ENCODE results near the gene SLC6A17.
A peak's percentile ranks its signal among the peaks of the same experiment; 100 is the strongest.

SLC6A17 gene

GRCh38 chr1:110123224-110123623 lies 27.1 kb upstream of the SLC6A17 start:
- Mint-ChIP-seq H3K4me3 (no peak overlapping the region), H3K27ac (no peak overlapping the region), H3K9me3 (peaks cover 13% of the 10 kb centered on the region), H3K4me1 (peaks cover 5% of the 10 kb centered on the region), H3K36me3 (ENCODE audit: low read depth) (no peaks in the 10 kb centered on the region), H3K27me3 (peaks cover 13% of the 10 kb centered on the region)
- ATAC-seq (no peak), DNase-seq (no peak)

GRCh38 chr1:110125810-110126209 lies 24.5 kb upstream of the SLC6A17 start:
- Mint-ChIP-seq H3K9me3 (peaks cover 9% of the 10 kb centered on the region), H3K4me3 (no peak overlapping the region), H3K27ac (no peak overlapping the region), H3K4me1 (no peaks in the 10 kb centered on the region), H3K27me3 (peaks cover 30% of the 10 kb centered on the region), H3K36me3 (ENCODE audit: low read depth) (no peaks in the 10 kb centered on the region)
- DNase-seq (no peak), ATAC-seq (no peak)

GRCh38 chr1:110130113-110130591 lies 20.1 kb upstream of the SLC6A17 start:
- H3K27me3 Mint-ChIP-seq, result peaks cover 32% of the 10 kb centered on the region
- no peak overlapping the region for H3K27ac Mint-ChIP-seq
- no peak overlapping the region for H3K4me3 Mint-ChIP-seq
- H3K9me3 Mint-ChIP-seq, result no peaks in the 10 kb centered on the region
- ATAC-seq (no peak), DNase-seq (no peak)
- H3K36me3 Mint-ChIP-seq (ENCODE audit: low read depth), result no peaks in the 10 kb centered on the region
- no peaks in the 10 kb centered on the region for H3K4me1 Mint-ChIP-seq

GRCh38 chr1:110130989-110131388 lies 19.3 kb upstream of the SLC6A17 start:
- H3K27me3 Mint-ChIP-seq, result peaks cover 36% of the 10 kb centered on the region
- H3K4me1 Mint-ChIP-seq, result no peaks in the 10 kb centered on the region
- H3K36me3 Mint-ChIP-seq (ENCODE audit: low read depth), result no peaks in the 10 kb centered on the region
- no peak overlapping the region for H3K27ac Mint-ChIP-seq
- ATAC-seq (no peak), DNase-seq (no peak)
- no peak overlapping the region for H3K4me3 Mint-ChIP-seq
- no peaks in the 10 kb centered on the region for H3K9me3 Mint-ChIP-seq

- H3K27me3 Mint-ChIP-seq, result peaks cover 43% of the 10 kb centered on the region
- DNase-seq (no peak), ATAC-seq (no peak)
- H3K9me3 Mint-ChIP-seq, result no peaks in the 10 kb centered on the region
- H3K4me1 Mint-ChIP-seq, result peaks cover 8% of the 10 kb centered on the region
- H3K36me3 Mint-ChIP-seq (ENCODE audit: low read depth), result no peaks in the 10 kb centered on the region
- no peak overlapping the region for H3K27ac Mint-ChIP-seq
- H3K4me3 Mint-ChIP-seq, result no peak overlapping the region
Measured at GRCh38 chr1:110132682-110133081, 17.6 kb upstream of the SLC6A17 start.

GRCh38 chr1:110133436-110133835 lies 16.9 kb upstream of the SLC6A17 start:
- Mint-ChIP-seq H3K27me3 (peaks cover 45% of the 10 kb centered on the region), H3K4me3 (no peak overlapping the region), H3K9me3 (no peaks in the 10 kb centered on the region), H3K4me1 (peaks cover 9% of the 10 kb centered on the region), H3K36me3 (ENCODE audit: low read depth) (no peaks in the 10 kb centered on the region), H3K27ac (no peak overlapping the region)
- no peak for DNase-seq
- ATAC-seq, result no peak

GRCh38 chr1:110134050-110134595 lies 16.2 kb upstream of the SLC6A17 start:
- H3K9me3 Mint-ChIP-seq, result no peaks in the 10 kb centered on the region
- H3K27ac Mint-ChIP-seq, result no peak overlapping the region
- peaks cover 9% of the 10 kb centered on the region for H3K4me1 Mint-ChIP-seq
- peaks cover 42% of the 10 kb centered on the region for H3K27me3 Mint-ChIP-seq
- ATAC-seq (no peak), DNase-seq (no peak)
- no peaks in the 10 kb centered on the region for H3K36me3 Mint-ChIP-seq (ENCODE audit: low read depth)
- no peak overlapping the region for H3K4me3 Mint-ChIP-seq

GRCh38 chr1:110135246-110135645 lies 15.0 kb upstream of the SLC6A17 start:
- H3K4me3 Mint-ChIP-seq, result no peak overlapping the region
- H3K9me3 Mint-ChIP-seq, result no peaks in the 10 kb centered on the region
- peaks cover 40% of the 10 kb centered on the region for H3K27me3 Mint-ChIP-seq
- no peak for DNase-seq
- ATAC-seq, result peak; percentile 37
- no peaks in the 10 kb centered on the region for H3K36me3 Mint-ChIP-seq (ENCODE audit: low read depth)
- no peak overlapping the region for H3K27ac Mint-ChIP-seq
- H3K4me1 Mint-ChIP-seq, result peaks cover 9% of the 10 kb centered on the region

GRCh38 chr1:110135666-110136065 lies 14.6 kb upstream of the SLC6A17 start:
- DNase-seq (no peak), ATAC-seq (no peak)
- peaks cover 38% of the 10 kb centered on the region for H3K27me3 Mint-ChIP-seq
- H3K27ac Mint-ChIP-seq, result no peak overlapping the region
- H3K36me3 Mint-ChIP-seq (ENCODE audit: low read depth), result no peaks in the 10 kb centered on the region
- H3K9me3 Mint-ChIP-seq, result no peaks in the 10 kb centered on the region
- H3K4me1 Mint-ChIP-seq, result peaks cover 9% of the 10 kb centered on the region
- H3K4me3 Mint-ChIP-seq, result no peak overlapping the region

GRCh38 chr1:110136911-110137310 lies 13.4 kb upstream of the SLC6A17 start:
- DNase-seq (peak; percentile 29), ATAC-seq (no peak)
- Mint-ChIP-seq H3K36me3 (ENCODE audit: low read depth) (no peaks in the 10 kb centered on the region), H3K27me3 (peaks cover 34% of the 10 kb centered on the region), H3K9me3 (no peaks in the 10 kb centered on the region), H3K4me1 (peaks cover 9% of the 10 kb centered on the region), H3K27ac (no peak overlapping the region), H3K4me3 (no peak overlapping the region)

- peaks cover 9% of the 10 kb centered on the region for H3K4me1 Mint-ChIP-seq
- H3K9me3 Mint-ChIP-seq, result no peaks in the 10 kb centered on the region
- ATAC-seq, result no peak
- DNase-seq, result no peak
- no peaks in the 10 kb centered on the region for H3K36me3 Mint-ChIP-seq (ENCODE audit: low read depth)
- H3K4me3 Mint-ChIP-seq, result no peak overlapping the region
- no peak overlapping the region for H3K27ac Mint-ChIP-seq
- H3K27me3 Mint-ChIP-seq, result peaks cover 46% of the 10 kb centered on the region
Measured at GRCh38 chr1:110138956-110139355, 11.3 kb upstream of the SLC6A17 start.

GRCh38 chr1:110144366-110144765 lies 5.9 kb upstream of the SLC6A17 start:
- DNase-seq, result no peak
- H3K27ac Mint-ChIP-seq, result no peak overlapping the region
- no peaks in the 10 kb centered on the region for H3K4me1 Mint-ChIP-seq
- no peaks in the 10 kb centered on the region for H3K36me3 Mint-ChIP-seq (ENCODE audit: low read depth)
- peaks cover 24% of the 10 kb centered on the region for H3K27me3 Mint-ChIP-seq
- H3K9me3 Mint-ChIP-seq, result no peaks in the 10 kb centered on the region
- H3K4me3 Mint-ChIP-seq, result no peak overlapping the region
- no peak for ATAC-seq

- Mint-ChIP-seq H3K36me3 (ENCODE audit: low read depth) (no peaks in the 10 kb centered on the region), H3K4me3 (no peak overlapping the region), H3K4me1 (peaks cover 4% of the 10 kb centered on the region), H3K27ac (no peak overlapping the region), H3K9me3 (no peaks in the 10 kb centered on the region), H3K27me3 (peaks cover 28% of the 10 kb centered on the region)
- ATAC-seq (no peak), DNase-seq (no peak)
Measured at GRCh38 chr1:110148961-110149360, 1.3 kb upstream of the SLC6A17 start.

GRCh38 chr1:110151175-110151669 lies 928 bp downstream of the SLC6A17 start:
- H3K27ac Mint-ChIP-seq, result no peak overlapping the region
- H3K4me3 Mint-ChIP-seq, result no peak overlapping the region
- no peaks in the 10 kb centered on the region for H3K36me3 Mint-ChIP-seq (ENCODE audit: low read depth)
- H3K9me3 Mint-ChIP-seq, result no peaks in the 10 kb centered on the region
- DNase-seq (no peak), ATAC-seq (no peak)
- H3K4me1 Mint-ChIP-seq, result peaks cover 4% of the 10 kb centered on the region
- peaks cover 43% of the 10 kb centered on the region for H3K27me3 Mint-ChIP-seq

GRCh38 chr1:110152133-110152785 lies 2.0 kb downstream of the SLC6A17 start:
- ATAC-seq (no peak), DNase-seq (no peak)
- no peak overlapping the region for H3K4me3 Mint-ChIP-seq
- no peaks in the 10 kb centered on the region for H3K9me3 Mint-ChIP-seq
- no peak overlapping the region for H3K27ac Mint-ChIP-seq
- H3K27me3 Mint-ChIP-seq, result peaks cover 51% of the 10 kb centered on the region
- peaks cover 4% of the 10 kb centered on the region for H3K4me1 Mint-ChIP-seq
- H3K36me3 Mint-ChIP-seq (ENCODE audit: low read depth), result no peaks in the 10 kb centered on the region
